GM21367 (cell line): ENCODE results near the gene C20orf202.

ENCODE experiments used
- ATAC-seq: cut with Tn5 transposase; IDR thresholded peaks from one replicate; pipeline ENCODE4 v1.9.1; 2021; ENCODE audit not compliant: unreplicated experiment

The C20orf202 gene

GRCh38 chr20:1184260-1184637 lies 19.0 kb upstream of the C20orf202 start:
- no peak for ATAC-seq

- no peak for ATAC-seq
Observed at GRCh38 chr20:1184638-1185315, 18.5 kb upstream of the C20orf202 start, which contains the start of gene TMEM74B. Gene TMEM74B (minus strand): TSS chr20:1184981. CDS start chr20:1183801, 1,180 bp downstream.

GRCh38 chr20:1185316-1185741 lies 17.9 kb upstream of the C20orf202 start:
- no peak for ATAC-seq

- ATAC-seq: no peak
Observed at GRCh38 chr20:1185790-1186334, 17.4 kb upstream of the C20orf202 start.

- ATAC-seq: no peak
Observed at GRCh38 chr20:1186367-1186991, 16.8 kb upstream of the C20orf202 start.

- no peak for ATAC-seq
Observed at GRCh38 chr20:1187605-1188171, 15.6 kb upstream of the C20orf202 start.

GRCh38 chr20:1188347-1188746 lies 14.9 kb upstream of the C20orf202 start:
- ATAC-seq: no peak

GRCh38 chr20:1189827-1190226 lies 13.4 kb upstream of the C20orf202 start:
- ATAC-seq: no peak

- ATAC-seq: no peak
Observed at GRCh38 chr20:1190847-1191246, 12.4 kb upstream of the C20orf202 start.

GRCh38 chr20:1191299-1191698 lies 12.0 kb upstream of the C20orf202 start:
- ATAC-seq: no peak

- no peak for ATAC-seq
Observed at GRCh38 chr20:1195226-1195625, 8.0 kb upstream of the C20orf202 start.

- no peak for ATAC-seq
Observed at GRCh38 chr20:1196634-1197033, 6.6 kb upstream of the C20orf202 start.

GRCh38 chr20:1197801-1198200 lies 5.5 kb upstream of the C20orf202 start:
- ATAC-seq: no peak

- ATAC-seq: no peak
Observed at GRCh38 chr20:1198751-1199150, 4.5 kb upstream of the C20orf202 start.

- no peak for ATAC-seq
Observed at GRCh38 chr20:1199212-1199873, 3.9 kb upstream of the C20orf202 start.

- ATAC-seq: no peak
Observed at GRCh38 chr20:1199964-1200363, 3.3 kb upstream of the C20orf202 start.

- ATAC-seq: no peak
Observed at GRCh38 chr20:1203630-1204029, 376 bp downstream of the C20orf202 start.

GRCh38 chr20:1204113-1204512 lies 859 bp downstream of the C20orf202 start:
- no peak for ATAC-seq

GRCh38 chr20:1204576-1204975 lies 1.3 kb downstream of the C20orf202 start:
- no peak for ATAC-seq

GRCh38 chr20:1205802-1206201 lies 2.5 kb downstream of the C20orf202 start:
- ATAC-seq: no peak

GRCh38 chr20:1206366-1207148 lies 3.3 kb downstream of the C20orf202 start:
- no peak for ATAC-seq
